K562 (cell line): ENCODE results near the gene UBE2L5. TPM values are rescaled to one million over a fixed set of nuclear protein-coding genes. Genes with fewer than 3 reads are reported as not detected.

Experiments used
- ATAC-seq: fragments of 200-7000 bp; cut with Tn5 transposase; 3 replicates; pipeline ENCODE4 v1.9.1; 2020; ENCODE audit warnings: moderate library complexity
- BruUV-seq: library from RNA; stranded (reverse); fragments of 400-500 nt; replicated peaks from 2 replicates; lab custom pipeline; 2021; lab: Mats Ljungman, UMichigan
- CTCF ChIA-PET: fragments of 300-600 bp; formaldehyde crosslinking; extraction: SDS; loops from one replicate; lab custom pipeline; 2021; ENCODE audit warnings: low intra/inter-chr PET ratio; lab: Yijun Ruan, JAX
- POLR2A ChIA-PET: fragments of 300-600, 350-650 bp; sonication (Branson Sonifier 250); formaldehyde crosslinking; extraction: SDS; loops from one replicate; lab custom pipeline; 2021; ENCODE audit warnings: antibody characterized with exemption, inconsistent platforms; lab: Yijun Ruan, JAX
- DNase-seq, 4 experiments: peaks; one replicate each; pipeline versions ENCODE4 v3.0.0 to v3.0.0-alpha.2; 2011 to 2018; ENCODE audit warnings: low spot score in 3 of 4, mixed read lengths in 3 of 4; ENCODE audit errors: extremely low read depth in 1 of 4
- FAIRE-seq: peaks from 2 replicates; lab custom pipeline; 2011; peaks lifted over from hg19 to GRCh38; lab: Jason Lieb, UNC
- H2AFZ ChIP-seq: 2 replicates; pipeline ENCODE4 v1.6.0; 2011; ENCODE audit warnings: low read depth, low read length, control low read depth, inconsistent platforms
- H3K27ac ChIP-seq: fragments of 200-600 bp; 3 replicates; pipeline ENCODE4 v1.8.0; 2011; ENCODE audit warnings: low read depth, mild to moderate bottlenecking, control low read depth, inconsistent platforms, low read length, moderate library complexity, mixed read lengths; ENCODE audit errors: extremely low read depth
- H3K27me3 ChIP-seq, 2 experiments: fragments of 300-600 bp in 1 of 2; 2 replicates in 1 of 2; 3 replicates in 1 of 2; pipeline versions ENCODE4 v1.6.0 to v1.8.0; 2011; ENCODE audit warnings: inconsistent platforms in 2 of 2, low read length in 2 of 2, mild to moderate bottlenecking in 1 of 2, mixed read lengths in 1 of 2, moderate library complexity in 1 of 2; ENCODE audit not compliant: control insufficient read depth in 2 of 2, insufficient read depth in 2 of 2
- H3K36me3 ChIP-seq: fragments of 300-600 bp; 3 replicates; pipeline ENCODE4 v1.8.0; 2011; ENCODE audit warnings: mild to moderate bottlenecking, low read length, inconsistent platforms; ENCODE audit not compliant: control insufficient read depth, insufficient read depth
- H3K4me1 ChIP-seq, 2 experiments: fragments of 200-600 bp in 1 of 2; replicated peaks in 1 of 2; 2 replicates in 1 of 2; 3 replicates in 1 of 2; pipeline versions ENCODE4 v1.5.1 to v1.8.0; 2011; ENCODE audit warnings: inconsistent platforms in 2 of 2, low read length in 2 of 2, mild to moderate bottlenecking in 1 of 2, mixed read lengths in 1 of 2, moderate library complexity in 1 of 2; ENCODE audit not compliant: control insufficient read depth in 2 of 2, insufficient read depth in 2 of 2
- H3K4me2 ChIP-seq: 2 replicates; pipeline ENCODE4 v1.6.1; 2011; ENCODE audit warnings: low read length, control low read depth, inconsistent platforms, mixed read lengths; ENCODE audit not compliant: insufficient read depth
- H3K4me3 ChIP-seq: fragments of 200-600 bp; sonication (generic), shearing (Covaris generic); 2 replicates; pipeline ENCODE4 v1.5.1; 2016; ENCODE audit warnings: control low read depth, inconsistent platforms
- H3K79me2 ChIP-seq: fragments of 200-600 bp; 3 replicates; pipeline ENCODE4 v1.8.0; 2011; ENCODE audit warnings: low read length, inconsistent platforms; ENCODE audit not compliant: control insufficient read depth, insufficient read depth
- H3K9ac ChIP-seq, 2 experiments: 2 replicates each; pipeline versions ENCODE4 v1.6.0 to v1.6.1; 2011; ENCODE audit warnings: low read depth in 2 of 2, low read length in 2 of 2, control low read depth in 1 of 2, inconsistent platforms in 1 of 2, mild to moderate bottlenecking in 1 of 2, mixed read lengths in 1 of 2; ENCODE audit not compliant: insufficient read depth in 1 of 2
- H3K9me1 ChIP-seq: one replicate; pipeline ENCODE4 v1.6.0; 2011; ENCODE audit warnings: inconsistent platforms, mild to moderate bottlenecking, low read length, moderate library complexity; ENCODE audit not compliant: control insufficient read depth, insufficient read depth
- H3K9me3 ChIP-seq: replicated peaks from 2 replicates; pipeline ENCODE4 v1.5.1; 2011; ENCODE audit warnings: low read depth, low read length, inconsistent platforms; ENCODE audit not compliant: control insufficient read depth, insufficient read depth
- H4K20me1 ChIP-seq: replicated peaks from 2 replicates; pipeline ENCODE4 v1.6.1; 2011; ENCODE audit warnings: low read length, inconsistent platforms, mixed read lengths; ENCODE audit not compliant: control insufficient read depth, insufficient read depth
- NR2C1 ChIP-seq, 2 experiments: fragments of 450-650 bp; IDR thresholded peaks; 2 replicates each; pipeline ENCODE4 v1.6.1; 2017; ENCODE audit warnings: mild to moderate bottlenecking in 2 of 2, antibody characterized with exemption in 1 of 2, inconsistent platforms in 1 of 2, missing compliant biosample characterization in 1 of 2, missing genetic modification characterization in 1 of 2
- RBM22 ChIP-seq: fragments of 200-400 bp; formaldehyde crosslinking; IDR thresholded peaks from 2 replicates; pipeline ENCODE4 v1.6.1; 2018; ENCODE audit warnings: low read length, low read depth; ENCODE audit not compliant: poor library complexity, severe bottlenecking
- ZNF324 ChIP-seq: fragments of 250-450 bp; sonication (Bioruptor Pico); IDR thresholded peaks from 2 replicates; pipeline ENCODE4 v1.4.0; 2020; ENCODE audit warnings: mild to moderate bottlenecking
- WGBS: fragments of 100-300 bp; shearing (Covaris generic); methylation state at CpG from one replicate; pipeline ENCODE4 v1.1.6; 2016; ENCODE audit warnings: low coverage, mixed read lengths; ENCODE audit not compliant: insufficient coverage; ENCODE audit errors: missing lambda C conversion rate; 5-methylcytosine and 5-hydroxymethylcytosine counted together
- in situ Hi-C: fragments of 300-500 bp; cut with MboI; formaldehyde crosslinking; loops from 4 replicates; pipeline ENCODE4 v1.15.0; 2018; ENCODE audit warnings: inconsistent platforms, mixed read lengths
- intact Hi-C: fragments of 100-400 bp; cut with micrococcal nuclease; formaldehyde crosslinking; loops from 2 replicates; pipeline ENCODE4 v1.14.2; 2022
- polyA plus RNA-seq, 8 experiments: library from polyadenylated mRNA; depleted of rRNA in 4 of 8; stranded (reverse) in 5 of 8; unstranded in 3 of 8; fragments of >200 nt; fragmentation: Nextera tagmentation in 2 of 8; fragmentation: Illumina TruSeq in 1 of 8; extraction: Ambion mirVana in 2 of 8; extraction: Trizol in 1 of 8; gene quantifications; 2 replicates each; pipeline versions ENCODE4 v1.2.1 to v1.2.3, GENCODE V29; 2011 to 2014; ENCODE audit warnings: inconsistent platforms in 1 of 8, missing spikeins in 1 of 8
- total RNA-seq, 7 experiments: library from RNA; depleted of rRNA in 6 of 7; stranded (reverse); fragments of >200 nt in 6 of 7; fragmentation: Illumina TruSeq in 2 of 7; extraction: Trizol in 2 of 7; gene quantifications; 2 replicates each; pipeline versions ENCODE4 v1.2.1 to v1.2.3, GENCODE V29; 2011 to 2021; ENCODE audit warnings: low replicate concordance in 1 of 7
- TF ChIP-seq, protein P1 (sequence below): fragments of 250-450 bp; sonication (Bioruptor Pico); IDR thresholded peaks from 2 replicates; pipeline ENCODE4 v1.8.0; 2021; ENCODE audit warnings: borderline replicate concordance, mild to moderate bottlenecking, moderate library complexity; ENCODE audit not compliant: poor library complexity, severe bottlenecking

UBE2L5 gene
- total and polyA plus RNA-seq, 9 of the 15 experiments (the other 6 are each of a cell fraction or from before 2014, with no cell fraction given) = 0.22 to 1.5 (median 0.86) TPM; not detected in 6

DNA sequence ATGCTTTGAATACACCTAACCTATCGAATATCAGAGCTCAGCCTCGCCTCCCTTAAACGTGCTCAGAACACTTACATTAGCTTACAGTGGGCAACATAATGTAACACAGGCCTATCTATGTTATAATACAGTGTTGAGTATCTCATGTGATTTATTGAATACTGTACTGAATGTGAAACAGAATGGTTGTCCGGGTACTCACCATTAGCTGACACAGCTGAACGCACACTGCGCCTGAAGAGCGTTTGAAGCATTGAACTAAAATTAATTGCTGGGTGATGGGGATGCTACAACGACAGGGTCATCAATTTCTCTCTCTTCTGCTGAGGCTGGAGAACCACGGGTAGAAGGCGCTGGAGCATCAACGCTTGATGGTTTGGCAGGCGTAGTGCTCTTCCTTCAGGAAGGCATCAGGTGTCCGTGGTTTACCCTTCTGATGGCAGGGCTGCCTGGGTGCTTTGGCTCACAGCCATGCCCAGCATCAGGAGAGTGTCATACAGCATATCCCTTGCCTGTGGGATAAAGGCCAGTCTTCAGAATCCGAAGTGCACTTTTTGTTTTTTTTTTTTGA lies 46.9 kb upstream of the UBE2L5 start:
- intact Hi-C loops = no loop called here
- in situ Hi-C loops = no loop called here
- ChIA-PET POLR2A (no interaction called here), CTCF (no interaction called here)
- no peaks in the 10 kb centered on the region for H4K20me1 ChIP-seq
- H3K9ac ChIP-seq = no peak overlapping the region
- H3K4me1 ChIP-seq = peaks cover 0 to 10% of the 10 kb centered on the region in 2 experiments; a peak in 2 of 5 replicates
- no peak overlapping the region for H3K27ac ChIP-seq
- H3K36me3 ChIP-seq = no peaks in the 10 kb centered on the region
- DNase-seq (no peak), FAIRE-seq (no peak), ATAC-seq (no peak)
- H3K4me2 ChIP-seq = no peak overlapping the region
- BruUV-seq = no TSS peak
- H3K79me2 ChIP-seq = no peaks in the 10 kb centered on the region
- no peak overlapping the region for H2AFZ ChIP-seq
- H3K4me3 ChIP-seq = no peak overlapping the region
- WGBS = 20% methylated on average over 13 of the region's 14 CpGs
- TF ChIP-seq NR2C1 (IDR thresholded peaks at IDR 0.05) = no peak
- TF ChIP-seq NR2C1 (tag; IDR thresholded peaks at IDR 0.05) = no peak
- TF ChIP-seq ZNF324 = no peak
- TF ChIP-seq, protein P1, sequence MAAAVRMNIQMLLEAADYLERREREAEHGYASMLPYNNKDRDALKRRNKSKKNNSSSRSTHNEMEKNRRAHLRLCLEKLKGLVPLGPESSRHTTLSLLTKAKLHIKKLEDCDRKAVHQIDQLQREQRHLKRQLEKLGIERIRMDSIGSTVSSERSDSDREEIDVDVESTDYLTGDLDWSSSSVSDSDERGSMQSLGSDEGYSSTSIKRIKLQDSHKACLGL (CRISPR knock-in tag) = no peak
- TF ChIP-seq RBM22 = no peak
- H3K9me3 ChIP-seq = no peaks in the 10 kb centered on the region
- no peaks in the 10 kb centered on the region for H3K9me1 ChIP-seq
- no peaks in the 10 kb centered on the region; a peak in 2 of 5 replicates for H3K27me3 ChIP-seq
